ENCODE data around the gene OASL.

- TF ChIP-seq CTCF (IDR thresholded peaks at IDR 0.05 in 2 of 3, conservative IDR thresholded peaks at IDR 0.05 in 1 of 3; ENCODE audit: control insufficient read depth in 2 of 3, extremely low read depth in 1 of 3, insufficient read depth in 1 of 3, low read depth in 3 of 3, low read length in 3 of 3) (no peak), BCL3 (IDR thresholded peaks at IDR 0.05; ENCODE audit: borderline replicate concordance, insufficient read depth, low read depth, low read length, poor library complexity, severe bottlenecking) (no peak), PRDM15 (CRISPR knock-in tag; IDR thresholded peaks at IDR 0.05) (no peak), REST (IDR thresholded peaks at IDR 0.05; ENCODE audit: low read depth, low read length) (no peak), MXI1 (IDR thresholded peaks at IDR 0.05; ENCODE audit: low read depth, low read length) (no peak), POLR2AphosphoS5 (IDR thresholded peaks at IDR 0.05; ENCODE audit: low read length) (no peak), MYC (IDR thresholded peaks at IDR 0.05; ENCODE audit: insufficient read depth, insufficient read length, insufficient replicate concordance, low read length, severe bottlenecking) (no peak)
Observed at GRCh38 chr12:121017966-121018491, 21.0 kb downstream of the OASL start.

Measured in GM12878 (cell line).